Upper lobe of left lung (tissue), 4 donors: ENCODE results near the gene POLG2.

ENCODE experiments used
- CTCF ChIP-seq, 6 experiments: fragments of 450-650 bp in 4 of 6; fragments of 200-600 bp in 2 of 6; sonication (generic) in 2 of 6; IDR thresholded peaks; one replicate each; pipeline ENCODE4 v1.5.1; 2016 to 2019; ENCODE audit warnings: antibody characterized with exemption in 6 of 6
- EP300 ChIP-seq, 4 donors: sonication (generic); formaldehyde crosslinking; IDR thresholded peaks; one replicate each; pipeline ENCODE4 v1.5.1; 2017; ENCODE audit warnings: antibody characterized with exemption in 4 of 4, control low read depth in 2 of 4
- POLR2A ChIP-seq, 4 donors: fragments of 450-650 bp; IDR thresholded peaks; one replicate each; pipeline ENCODE4 v1.5.1; 2016 to 2017; ENCODE audit warnings: antibody characterized with exemption in 4 of 4, mild to moderate bottlenecking in 2 of 4

GRCh38 chr17:64431534-64431933 is 65.3 kb downstream of the POLG2 start:
- no peak for TF ChIP-seq EP300 (IDR thresholded peaks at IDR 0.05)
- TF ChIP-seq CTCF (IDR thresholded peaks at IDR 0.05) = no peak
- no peak for TF ChIP-seq POLR2A (IDR thresholded peaks at IDR 0.05)
